ENCODE data around the gene OPRL1. TPM values are rescaled to one million over a fixed set of nuclear protein-coding genes. Genes with fewer than 3 reads are reported as not detected.

The OPRL1 gene
- total and polyA plus RNA-seq, 2 of the 8 experiments (the other 6 are each of a cell fraction or from before 2014, with no cell fraction given): 0.63 to 0.98 TPM

- no peak for TF ChIP-seq CHD7 (IDR thresholded peaks at IDR 0.05; ENCODE audit: insufficient replicate concordance, low read length)
- TF ChIP-seq USF2 (IDR thresholded peaks at IDR 0.05; ENCODE audit: low read length): no peak
- TF ChIP-seq GABPA (IDR thresholded peaks at IDR 0.05; ENCODE audit: borderline replicate concordance, insufficient read depth, low read length): no peak
- TF ChIP-seq SRF (IDR thresholded peaks at IDR 0.05; ENCODE audit: low read depth, low read length): no peak
- no peak for TF ChIP-seq EZH2 (IDR thresholded peaks at IDR 0.05; ENCODE audit: low read depth, low read length, severe bottlenecking)
These were observed 25.0 kb downstream of the OPRL1 start (continued) for GRCh38 chr20:64104667-64105451.
